GM12878 (cell line): ENCODE data around the gene DEPDC7.

Experiments used
- CEBPB ChIP-seq, 2 experiments: fragments of 150-350 bp in 1 of 2; IDR thresholded peaks; 2 replicates each; pipeline ENCODE4 v1.6.1; 2012 to 2014; ENCODE audit warnings: low read depth in 2 of 2, low read length in 2 of 2, borderline replicate concordance in 1 of 2, inconsistent platforms in 1 of 2
- ESRRA ChIP-seq: IDR thresholded peaks from 2 replicates; pipeline ENCODE4 v1.6.1; 2012; ENCODE audit warnings: mild to moderate bottlenecking, low read length, improper control_type of control experiment
- EZH2 ChIP-seq: IDR thresholded peaks from 2 replicates; pipeline ENCODE4 v1.6.1; 2012; ENCODE audit warnings: low read depth, mild to moderate bottlenecking, control low read depth, inconsistent platforms, low read length, borderline replicate concordance; ENCODE audit not compliant: control insufficient read depth
- LARP7 ChIP-seq: fragments of 450-650 bp; IDR thresholded peaks from 2 replicates; pipeline ENCODE4 v1.6.1; 2017; ENCODE audit warnings: mild to moderate bottlenecking
- NRF1 ChIP-seq: conservative IDR thresholded peaks from 2 replicates; pipeline ENCODE4 v1.6.1; 2011; ENCODE audit warnings: mild to moderate bottlenecking, low read depth, low read length, improper control_type of control experiment
- POU2F2 ChIP-seq: IDR thresholded peaks from 3 replicates; pipeline ENCODE4 v1.6.1; 2011; ENCODE audit warnings: low read depth, mild to moderate bottlenecking, low read length, borderline replicate concordance
- SP1 ChIP-seq: IDR thresholded peaks from one replicate; pipeline ENCODE4 v1.6.1; 2011; ENCODE audit warnings: low read depth, low read length
- TF ChIP-seq, protein P1 (sequence below), 3 experiments: IDR thresholded peaks in 2 of 3; conservative IDR thresholded peaks in 1 of 3; 2 replicates each; pipeline ENCODE4 v1.5.1; 2011; ENCODE audit warnings: low read depth in 3 of 3, low read length in 3 of 3, mild to moderate bottlenecking in 3 of 3, control low read depth in 2 of 3, moderate library complexity in 2 of 3, inconsistent platforms in 1 of 3, mixed read lengths in 1 of 3; ENCODE audit not compliant: control insufficient read depth in 2 of 3, insufficient read depth in 1 of 3; ENCODE audit errors: extremely low read depth in 1 of 3
- TF ChIP-seq, protein P2 (sequence below): IDR thresholded peaks from 2 replicates; pipeline ENCODE4 v1.6.1; 2012; ENCODE audit warnings: low read depth, low read length, improper control_type of control experiment
- TF ChIP-seq, protein P3 (sequence below): IDR thresholded peaks from 2 replicates; pipeline ENCODE4 v1.6.1; 2012; ENCODE audit warnings: mild to moderate bottlenecking, low read depth, low read length

DNA sequence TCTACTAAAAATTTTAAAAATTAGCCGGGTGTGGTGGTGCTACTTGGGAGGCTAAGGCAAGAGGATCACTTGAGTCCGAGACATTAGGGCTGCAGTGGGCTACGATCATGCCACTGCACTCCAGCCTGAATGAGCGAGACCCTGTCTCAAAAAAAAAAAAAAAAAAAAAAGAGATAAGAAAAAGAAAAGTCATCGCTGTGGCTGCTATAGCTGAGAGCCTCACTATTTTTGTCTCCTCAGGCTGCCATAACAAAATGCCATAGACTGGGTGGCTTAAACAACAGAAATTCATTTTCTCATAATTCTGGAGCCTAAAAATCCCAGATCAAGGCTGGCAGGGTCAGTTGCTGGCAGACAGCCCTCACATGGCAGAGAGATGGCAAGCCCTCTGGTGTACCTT, 30.1 kb upstream of the DEPDC7 start:
- TF ChIP-seq CEBPB (IDR thresholded peaks at IDR 0.05; ENCODE audit: borderline replicate concordance in 1 of 2, low read depth in 2 of 2, low read length in 2 of 2) = no peak
- TF ChIP-seq, protein P1, sequence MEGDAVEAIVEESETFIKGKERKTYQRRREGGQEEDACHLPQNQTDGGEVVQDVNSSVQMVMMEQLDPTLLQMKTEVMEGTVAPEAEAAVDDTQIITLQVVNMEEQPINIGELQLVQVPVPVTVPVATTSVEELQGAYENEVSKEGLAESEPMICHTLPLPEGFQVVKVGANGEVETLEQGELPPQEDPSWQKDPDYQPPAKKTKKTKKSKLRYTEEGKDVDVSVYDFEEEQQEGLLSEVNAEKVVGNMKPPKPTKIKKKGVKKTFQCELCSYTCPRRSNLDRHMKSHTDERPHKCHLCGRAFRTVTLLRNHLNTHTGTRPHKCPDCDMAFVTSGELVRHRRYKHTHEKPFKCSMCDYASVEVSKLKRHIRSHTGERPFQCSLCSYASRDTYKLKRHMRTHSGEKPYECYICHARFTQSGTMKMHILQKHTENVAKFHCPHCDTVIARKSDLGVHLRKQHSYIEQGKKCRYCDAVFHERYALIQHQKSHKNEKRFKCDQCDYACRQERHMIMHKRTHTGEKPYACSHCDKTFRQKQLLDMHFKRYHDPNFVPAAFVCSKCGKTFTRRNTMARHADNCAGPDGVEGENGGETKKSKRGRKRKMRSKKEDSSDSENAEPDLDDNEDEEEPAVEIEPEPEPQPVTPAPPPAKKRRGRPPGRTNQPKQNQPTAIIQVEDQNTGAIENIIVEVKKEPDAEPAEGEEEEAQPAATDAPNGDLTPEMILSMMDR (IDR thresholded peaks at IDR 0.05 in 2 of 3, conservative IDR thresholded peaks at IDR 0.05 in 1 of 3; ENCODE audit: control insufficient read depth in 2 of 3, extremely low read depth in 1 of 3, insufficient read depth in 1 of 3, low read depth in 3 of 3, low read length in 3 of 3) = no peak
- no peak for TF ChIP-seq LARP7
- no peak for TF ChIP-seq EZH2
- TF ChIP-seq, protein P2, sequence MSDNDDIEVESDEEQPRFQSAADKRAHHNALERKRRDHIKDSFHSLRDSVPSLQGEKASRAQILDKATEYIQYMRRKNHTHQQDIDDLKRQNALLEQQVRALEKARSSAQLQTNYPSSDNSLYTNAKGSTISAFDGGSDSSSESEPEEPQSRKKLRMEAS = no peak
- TF ChIP-seq NRF1 = no peak
- TF ChIP-seq, protein P3, sequence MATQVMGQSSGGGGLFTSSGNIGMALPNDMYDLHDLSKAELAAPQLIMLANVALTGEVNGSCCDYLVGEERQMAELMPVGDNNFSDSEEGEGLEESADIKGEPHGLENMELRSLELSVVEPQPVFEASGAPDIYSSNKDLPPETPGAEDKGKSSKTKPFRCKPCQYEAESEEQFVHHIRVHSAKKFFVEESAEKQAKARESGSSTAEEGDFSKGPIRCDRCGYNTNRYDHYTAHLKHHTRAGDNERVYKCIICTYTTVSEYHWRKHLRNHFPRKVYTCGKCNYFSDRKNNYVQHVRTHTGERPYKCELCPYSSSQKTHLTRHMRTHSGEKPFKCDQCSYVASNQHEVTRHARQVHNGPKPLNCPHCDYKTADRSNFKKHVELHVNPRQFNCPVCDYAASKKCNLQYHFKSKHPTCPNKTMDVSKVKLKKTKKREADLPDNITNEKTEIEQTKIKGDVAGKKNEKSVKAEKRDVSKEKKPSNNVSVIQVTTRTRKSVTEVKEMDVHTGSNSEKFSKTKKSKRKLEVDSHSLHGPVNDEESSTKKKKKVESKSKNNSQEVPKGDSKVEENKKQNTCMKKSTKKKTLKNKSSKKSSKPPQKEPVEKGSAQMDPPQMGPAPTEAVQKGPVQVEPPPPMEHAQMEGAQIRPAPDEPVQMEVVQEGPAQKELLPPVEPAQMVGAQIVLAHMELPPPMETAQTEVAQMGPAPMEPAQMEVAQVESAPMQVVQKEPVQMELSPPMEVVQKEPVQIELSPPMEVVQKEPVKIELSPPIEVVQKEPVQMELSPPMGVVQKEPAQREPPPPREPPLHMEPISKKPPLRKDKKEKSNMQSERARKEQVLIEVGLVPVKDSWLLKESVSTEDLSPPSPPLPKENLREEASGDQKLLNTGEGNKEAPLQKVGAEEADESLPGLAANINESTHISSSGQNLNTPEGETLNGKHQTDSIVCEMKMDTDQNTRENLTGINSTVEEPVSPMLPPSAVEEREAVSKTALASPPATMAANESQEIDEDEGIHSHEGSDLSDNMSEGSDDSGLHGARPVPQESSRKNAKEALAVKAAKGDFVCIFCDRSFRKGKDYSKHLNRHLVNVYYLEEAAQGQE = no peak
- TF ChIP-seq POU2F2 = no peak
- no peak for TF ChIP-seq SP1
- no peak for TF ChIP-seq ESRRA
